ENCODE results near the gene KRTAP9-1.

DNA sequence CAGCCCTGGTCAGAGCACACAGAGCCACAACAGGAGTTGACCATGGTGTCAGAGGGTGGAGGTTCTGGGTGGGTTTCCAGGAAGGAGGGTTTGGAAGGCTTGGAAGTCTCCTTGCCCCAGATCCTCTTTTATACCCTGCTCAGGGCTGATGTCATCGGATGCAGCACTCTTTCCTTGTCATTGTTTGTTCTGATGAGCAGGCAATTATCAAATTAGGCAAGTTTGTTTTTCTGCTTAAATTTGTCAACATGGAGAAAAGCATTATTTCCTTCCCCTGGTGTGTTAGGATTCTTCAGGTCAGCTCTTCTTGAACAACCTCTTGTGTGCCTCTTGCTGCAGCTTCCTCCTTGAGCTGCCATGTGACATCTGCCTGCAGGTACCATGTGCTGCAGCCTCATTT lies 29.0 kb upstream of the KRTAP9-1 start, which contains the start of gene KRTAP4-4:
- TF ChIP-seq EZH2 (IDR thresholded peaks at IDR 0.05; ENCODE audit: borderline replicate concordance, low read depth, low read length, severe bottlenecking) = no peak
- TF ChIP-seq, protein P1, sequence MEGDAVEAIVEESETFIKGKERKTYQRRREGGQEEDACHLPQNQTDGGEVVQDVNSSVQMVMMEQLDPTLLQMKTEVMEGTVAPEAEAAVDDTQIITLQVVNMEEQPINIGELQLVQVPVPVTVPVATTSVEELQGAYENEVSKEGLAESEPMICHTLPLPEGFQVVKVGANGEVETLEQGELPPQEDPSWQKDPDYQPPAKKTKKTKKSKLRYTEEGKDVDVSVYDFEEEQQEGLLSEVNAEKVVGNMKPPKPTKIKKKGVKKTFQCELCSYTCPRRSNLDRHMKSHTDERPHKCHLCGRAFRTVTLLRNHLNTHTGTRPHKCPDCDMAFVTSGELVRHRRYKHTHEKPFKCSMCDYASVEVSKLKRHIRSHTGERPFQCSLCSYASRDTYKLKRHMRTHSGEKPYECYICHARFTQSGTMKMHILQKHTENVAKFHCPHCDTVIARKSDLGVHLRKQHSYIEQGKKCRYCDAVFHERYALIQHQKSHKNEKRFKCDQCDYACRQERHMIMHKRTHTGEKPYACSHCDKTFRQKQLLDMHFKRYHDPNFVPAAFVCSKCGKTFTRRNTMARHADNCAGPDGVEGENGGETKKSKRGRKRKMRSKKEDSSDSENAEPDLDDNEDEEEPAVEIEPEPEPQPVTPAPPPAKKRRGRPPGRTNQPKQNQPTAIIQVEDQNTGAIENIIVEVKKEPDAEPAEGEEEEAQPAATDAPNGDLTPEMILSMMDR (IDR thresholded peaks at IDR 0.05; ENCODE audit: extremely low read depth in 1 of 2, insufficient read depth in 1 of 2, low read depth in 1 of 2, low read length in 2 of 2) = no peak
- TF ChIP-seq, protein P2, sequence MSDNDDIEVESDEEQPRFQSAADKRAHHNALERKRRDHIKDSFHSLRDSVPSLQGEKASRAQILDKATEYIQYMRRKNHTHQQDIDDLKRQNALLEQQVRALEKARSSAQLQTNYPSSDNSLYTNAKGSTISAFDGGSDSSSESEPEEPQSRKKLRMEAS (IDR thresholded peaks at IDR 0.05; ENCODE audit: insufficient read depth, insufficient read length) = no peak
- TF ChIP-seq POLR2A (IDR thresholded peaks at IDR 0.05; ENCODE audit: low read depth, low read length) = no peak

Measured in endothelial cell of umbilical vein (primary cell).